ENCODE results near the gene SLC22A13. TPM values are rescaled to one million over a fixed set of nuclear protein-coding genes. Genes with fewer than 3 reads are reported as not detected.

Gene SLC22A13
- total and polyA plus RNA-seq, 10 of the 15 experiments (the other 5 are each of a cell fraction or from before 2014, with no cell fraction given): 0.03 to 0.19 (median 0.11) TPM; not detected in 5

DNA sequence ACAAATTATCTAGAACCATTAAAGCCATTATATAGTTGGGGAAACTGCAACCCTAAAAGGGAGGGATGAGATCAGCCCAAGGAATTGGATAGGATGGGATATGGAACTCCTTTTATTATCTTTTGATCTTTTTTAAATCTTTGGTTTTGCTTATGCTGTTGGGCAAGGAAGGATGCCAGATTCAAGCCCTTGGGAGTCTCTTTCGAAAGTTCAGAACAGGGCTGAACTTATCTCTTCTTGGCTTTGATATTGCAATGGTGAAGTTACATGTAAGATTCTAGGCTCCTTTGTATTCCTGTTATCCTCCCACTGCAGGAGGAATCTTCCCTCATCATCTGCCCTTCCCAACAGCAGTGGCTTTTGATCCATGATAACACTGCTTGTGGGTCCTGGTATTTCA is 10.0 kb upstream of the SLC22A13 start:
- in situ Hi-C loops (cut with MboI) (no loop called here), intact Hi-C loops (cut with micrococcal nuclease; ENCODE audit: unreplicated experiment) (no loop called here)
- Histone ChIP-seq H3K27me3 (replicated peaks in 1 of 2; ENCODE audit: control insufficient read depth in 2 of 2, insufficient read depth in 2 of 2, low read length in 1 of 2) (no peaks in the 10 kb centered on the region), H3K4me3 (no peak overlapping the region), H3K9ac (ENCODE audit: control insufficient read depth, insufficient read depth, low read length) (no peak overlapping the region), H2AFZ (ENCODE audit: control insufficient read depth, low read depth, low read length) (no peak overlapping the region), H4K20me1 (ENCODE audit: control insufficient read depth, insufficient read depth) (no peaks in the 10 kb centered on the region), H3K27ac (ENCODE audit: control insufficient read depth, insufficient read depth) (no peak overlapping the region), H3K36me3 (ENCODE audit: control insufficient read depth in 2 of 2, insufficient read depth in 2 of 2, low read length in 1 of 2) (peaks cover 9 to 16% of the 10 kb centered on the region in 2 experiments; a peak in 3 of 4 replicates), H3K4me1 (ENCODE audit: control insufficient read depth, insufficient read depth, low read length) (no peaks in the 10 kb centered on the region), H3K9me3 (replicated peaks; ENCODE audit: control insufficient read depth, insufficient read depth, low read length) (no peaks in the 10 kb centered on the region), H3K79me2 (ENCODE audit: control insufficient read depth, insufficient read depth, low read length) (no peaks in the 10 kb centered on the region), H3K4me2 (ENCODE audit: control insufficient read depth, insufficient read depth) (no peak overlapping the region)
- CTCF ChIA-PET: no interaction called here
- TF ChIP-seq CREB1 (IDR thresholded peaks at IDR 0.05; ENCODE audit: low read depth): no peak
- TF ChIP-seq, protein P1, sequence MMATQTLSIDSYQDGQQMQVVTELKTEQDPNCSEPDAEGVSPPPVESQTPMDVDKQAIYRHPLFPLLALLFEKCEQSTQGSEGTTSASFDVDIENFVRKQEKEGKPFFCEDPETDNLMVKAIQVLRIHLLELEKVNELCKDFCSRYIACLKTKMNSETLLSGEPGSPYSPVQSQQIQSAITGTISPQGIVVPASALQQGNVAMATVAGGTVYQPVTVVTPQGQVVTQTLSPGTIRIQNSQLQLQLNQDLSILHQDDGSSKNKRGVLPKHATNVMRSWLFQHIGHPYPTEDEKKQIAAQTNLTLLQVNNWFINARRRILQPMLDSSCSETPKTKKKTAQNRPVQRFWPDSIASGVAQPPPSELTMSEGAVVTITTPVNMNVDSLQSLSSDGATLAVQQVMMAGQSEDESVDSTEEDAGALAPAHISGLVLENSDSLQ (IDR thresholded peaks at IDR 0.05): no peak
- TF ChIP-seq BACH1 (IDR thresholded peaks at IDR 0.05; ENCODE audit: borderline replicate concordance): no peak
- no peak for TF ChIP-seq KAT2A (conservative IDR thresholded peaks at IDR 0.05; ENCODE audit: control insufficient read depth, low read depth, low read length)
- TF ChIP-seq BHLHE40 (IDR thresholded peaks at IDR 0.05; ENCODE audit: borderline replicate concordance in 1 of 2, low read depth in 2 of 2, low read length in 1 of 2): no peak
- TF ChIP-seq JUNB (IDR thresholded peaks at IDR 0.05): no peak
- TF ChIP-seq CHD4 (IDR thresholded peaks at IDR 0.05): no peak
- TF ChIP-seq, protein P2, sequence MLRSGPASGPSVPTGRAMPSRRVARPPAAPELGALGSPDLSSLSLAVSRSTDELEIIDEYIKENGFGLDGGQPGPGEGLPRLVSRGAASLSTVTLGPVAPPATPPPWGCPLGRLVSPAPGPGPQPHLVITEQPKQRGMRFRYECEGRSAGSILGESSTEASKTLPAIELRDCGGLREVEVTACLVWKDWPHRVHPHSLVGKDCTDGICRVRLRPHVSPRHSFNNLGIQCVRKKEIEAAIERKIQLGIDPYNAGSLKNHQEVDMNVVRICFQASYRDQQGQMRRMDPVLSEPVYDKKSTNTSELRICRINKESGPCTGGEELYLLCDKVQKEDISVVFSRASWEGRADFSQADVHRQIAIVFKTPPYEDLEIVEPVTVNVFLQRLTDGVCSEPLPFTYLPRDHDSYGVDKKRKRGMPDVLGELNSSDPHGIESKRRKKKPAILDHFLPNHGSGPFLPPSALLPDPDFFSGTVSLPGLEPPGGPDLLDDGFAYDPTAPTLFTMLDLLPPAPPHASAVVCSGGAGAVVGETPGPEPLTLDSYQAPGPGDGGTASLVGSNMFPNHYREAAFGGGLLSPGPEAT (IDR thresholded peaks at IDR 0.05; ENCODE audit: low read depth): no peak
- no peak for TF ChIP-seq CEBPB (IDR thresholded peaks at IDR 0.05; ENCODE audit: borderline replicate concordance in 1 of 2, low read depth in 2 of 2, low read length in 2 of 2)
- SMC1A ChIA-PET (ENCODE audit: uncharacterized antibody, unreplicated experiment): interaction anchor here (0.9 to 1.9 kb wide), 2 partner anchors 17 to 46 kb away, joined by 3 to 5 read pairs; no protein-coding TSS in a partner anchor
- RAD21 ChIA-PET (ENCODE audit: unreplicated experiment): no interaction called here
- BruUV-seq (replicated peaks): no TSS peak
- POLR2A ChIA-PET: interaction anchor here (0.7 kb wide), 1 partner anchor 12 kb away, joined by 3 read pairs; no protein-coding TSS in a partner anchor
- FAIRE-seq (no peak), ATAC-seq (no peak), DNase-seq (ENCODE audit: low read depth, low spot score) (no peak)
- WGBS (ENCODE audit: insufficient coverage, insufficient replicate concordance, low lambda C conversion rate, missing lambda C conversion rate): 100% methylated on average over 1 of the region's 1 CpG
